ENCODE data around the gene TMEM120B.
A peak's percentile ranks its signal among the peaks of the same experiment; 100 is the strongest.

TMEM120B gene

GRCh38 chr12:121810833-121811433, 98.4 kb downstream of the TMEM120B start:
- no peak for TF ChIP-seq JUND (IDR thresholded peaks at IDR 0.05; ENCODE audit: low read depth)
- no peak for DNase-seq (ENCODE audit: low read depth in 1 of 2, low spot score in 1 of 2)
- in situ Hi-C loops (cut with HindIII; ENCODE audit: low pct_unique_long_range_greater_than_20kb, low sequenced_read_pairs): no loop called here

- in situ Hi-C loops (cut with HindIII; ENCODE audit: low pct_unique_long_range_greater_than_20kb, low sequenced_read_pairs): no loop called here
- DNase-seq (ENCODE audit: low read depth in 1 of 2, low spot score in 1 of 2): peak; percentile 78 to 88
- TF ChIP-seq JUND (IDR thresholded peaks at IDR 0.05; ENCODE audit: low read depth): no peak
These were observed 99.1 kb downstream of the TMEM120B start for GRCh38 chr12:121811434-121812319.

- DNase-seq (ENCODE audit: low read depth in 1 of 2, low spot score in 1 of 2): peak; percentile 89 to 100
- TF ChIP-seq JUND (IDR thresholded peaks at IDR 0.05; ENCODE audit: low read depth): no peak
- in situ Hi-C loops (cut with HindIII; ENCODE audit: low pct_unique_long_range_greater_than_20kb, low sequenced_read_pairs): no loop called here
These were observed 99.8 kb downstream of the TMEM120B start for GRCh38 chr12:121812320-121812871.

- in situ Hi-C loops (cut with HindIII; ENCODE audit: low pct_unique_long_range_greater_than_20kb, low sequenced_read_pairs): no loop called here
- TF ChIP-seq JUND (IDR thresholded peaks at IDR 0.05; ENCODE audit: low read depth): no peak
- DNase-seq (ENCODE audit: low read depth in 1 of 2, low spot score in 1 of 2): no peak
These were observed 100.7 kb downstream of the TMEM120B start for GRCh38 chr12:121812921-121813896.

GRCh38 chr12:121813951-121814350, 101.4 kb downstream of the TMEM120B start:
- TF ChIP-seq JUND (IDR thresholded peaks at IDR 0.05; ENCODE audit: low read depth): no peak
- in situ Hi-C loops (cut with HindIII; ENCODE audit: low pct_unique_long_range_greater_than_20kb, low sequenced_read_pairs): no loop called here
- DNase-seq (ENCODE audit: low read depth in 1 of 2, low spot score in 1 of 2): no peak

GRCh38 chr12:121814429-121815119, 102.0 kb downstream of the TMEM120B start:
- in situ Hi-C loops (cut with HindIII; ENCODE audit: low pct_unique_long_range_greater_than_20kb, low sequenced_read_pairs): no loop called here
- DNase-seq (ENCODE audit: low read depth in 1 of 2, low spot score in 1 of 2): no peak

GRCh38 chr12:121815263-121815662, 102.7 kb downstream of the TMEM120B start:
- in situ Hi-C loops (cut with HindIII; ENCODE audit: low pct_unique_long_range_greater_than_20kb, low sequenced_read_pairs): no loop called here
- TF ChIP-seq JUND (IDR thresholded peaks at IDR 0.05; ENCODE audit: low read depth): no peak
- DNase-seq (ENCODE audit: low read depth in 1 of 2, low spot score in 1 of 2): no peak

More at GRCh38 chr12:121814429-121815119, 102.0 kb downstream of the TMEM120B start:
- no peak for TF ChIP-seq JUND (IDR thresholded peaks at IDR 0.05; ENCODE audit: low read depth)

- in situ Hi-C loops (cut with HindIII; ENCODE audit: low pct_unique_long_range_greater_than_20kb, low sequenced_read_pairs): no loop called here
These were observed 104.5 kb downstream of the TMEM120B start for GRCh38 chr12:121816925-121817647.

GRCh38 chr12:121817648-121818043, 105.1 kb downstream of the TMEM120B start:
- no peak for TF ChIP-seq JUND (IDR thresholded peaks at IDR 0.05; ENCODE audit: low read depth)
- no peak for DNase-seq (ENCODE audit: low read depth in 1 of 2, low spot score in 1 of 2)
- in situ Hi-C loops (cut with HindIII; ENCODE audit: low pct_unique_long_range_greater_than_20kb, low sequenced_read_pairs): no loop called here

More at GRCh38 chr12:121816925-121817647, 104.5 kb downstream of the TMEM120B start:
- TF ChIP-seq JUND (IDR thresholded peaks at IDR 0.05; ENCODE audit: low read depth): no peak
- no peak for DNase-seq (ENCODE audit: low read depth in 1 of 2, low spot score in 1 of 2)

GRCh38 chr12:121819212-121819949, 106.8 kb downstream of the TMEM120B start:
- no peak for TF ChIP-seq JUND (IDR thresholded peaks at IDR 0.05; ENCODE audit: low read depth)
- in situ Hi-C loops (cut with HindIII; ENCODE audit: low pct_unique_long_range_greater_than_20kb, low sequenced_read_pairs): no loop called here
- DNase-seq (ENCODE audit: low read depth in 1 of 2, low spot score in 1 of 2): no peak
